CD14-positive monocyte (primary cell): ENCODE data around the gene DGKB. TPM values are rescaled to one million over a fixed set of nuclear protein-coding genes. Genes with fewer than 3 reads are reported as not detected.

Experiments
- DNase-seq, 3 donors: peaks; one replicate each; pipeline ENCODE4 v3.0.0-alpha.2; 2011 to 2022
- H2AFZ ChIP-seq: 2 replicates; pipeline ENCODE4 v1.6.0; 2012; ENCODE audit warnings: mild to moderate bottlenecking, low read depth, low read length, inconsistent platforms; ENCODE audit not compliant: insufficient read depth, poor library complexity, severe bottlenecking
- H3K27ac ChIP-seq, 2 donors: 1 replicate in 1 of 2; 2 replicates in 1 of 2; pipeline ENCODE4 v1.5.1; 2012 to 2013; ENCODE audit warnings: low read length in 2 of 2, control low read depth in 1 of 2, inconsistent platforms in 1 of 2, low read depth in 1 of 2, mild to moderate bottlenecking in 1 of 2
- H3K27me3 ChIP-seq, 2 donors: one replicate each; pipeline versions ENCODE4 v1.6.0 to v1.6.1; 2011 to 2013; ENCODE audit warnings: low read length in 2 of 2; ENCODE audit not compliant: control insufficient read depth in 2 of 2, insufficient read depth in 2 of 2
- H3K36me3 ChIP-seq, 2 donors: replicated peaks in 1 of 2; 1 replicate in 1 of 2; 2 replicates in 1 of 2; pipeline versions ENCODE4 v1.5.1 to v1.6.1; 2012 to 2013; ENCODE audit warnings: low read length in 2 of 2, control low read depth in 1 of 2, inconsistent platforms in 1 of 2, mild to moderate bottlenecking in 1 of 2; ENCODE audit not compliant: insufficient read depth in 2 of 2, control insufficient read depth in 1 of 2
- H3K4me1 ChIP-seq, 2 donors: 1 replicate in 1 of 2; 2 replicates in 1 of 2; pipeline versions ENCODE4 v1.5.1 to v1.6.1; 2012 to 2013; ENCODE audit warnings: low read length in 2 of 2, control low read depth in 1 of 2, inconsistent platforms in 1 of 2, mild to moderate bottlenecking in 1 of 2, moderate library complexity in 1 of 2; ENCODE audit not compliant: insufficient read depth in 2 of 2, control insufficient read depth in 1 of 2
- H3K4me2 ChIP-seq: replicated peaks from 2 replicates; pipeline ENCODE3; 2012; ENCODE audit warnings: low read length, moderate library complexity, mild to moderate bottlenecking; ENCODE audit not compliant: poor library complexity, severe bottlenecking; ENCODE audit errors: extremely low read depth
- H3K4me3 ChIP-seq, 3 experiments: fragments of 200-600 bp in 1 of 3; sonication (generic) in 1 of 3; replicated peaks in 1 of 3; 1 replicate in 2 of 3; 2 replicates in 1 of 3; pipeline ENCODE4 v1.5.1; 2011 to 2013; ENCODE audit warnings: low read length in 3 of 3, mild to moderate bottlenecking in 3 of 3, control low read depth in 2 of 3, low read depth in 2 of 3, inconsistent platforms in 1 of 3, moderate library complexity in 1 of 3
- H3K79me2 ChIP-seq: 2 replicates; pipeline ENCODE4 v1.6.0; 2012; ENCODE audit warnings: mild to moderate bottlenecking, control low read depth, inconsistent platforms, low read length, moderate library complexity; ENCODE audit not compliant: insufficient read depth
- H3K9ac ChIP-seq: 2 replicates; pipeline ENCODE4 v1.6.0; 2017; ENCODE audit warnings: low read length, mild to moderate bottlenecking; ENCODE audit not compliant: insufficient read depth, poor library complexity, severe bottlenecking
- H3K9me3 ChIP-seq, 2 donors: replicated peaks in 1 of 2; 1 replicate in 1 of 2; 2 replicates in 1 of 2; pipeline versions ENCODE4 v1.5.1 to v1.6.1; 2012 to 2013; ENCODE audit warnings: low read length in 2 of 2, control low read depth in 1 of 2; ENCODE audit not compliant: control insufficient read depth in 1 of 2, insufficient read depth in 1 of 2
- H4K20me1 ChIP-seq: 2 replicates; pipeline ENCODE4 v1.6.0; 2012; ENCODE audit warnings: mild to moderate bottlenecking, low read length, control low read depth, moderate library complexity; ENCODE audit not compliant: insufficient read depth
- H3K27ac Mint-ChIP-seq, 7 donors: one replicate each; pipeline ENCODE4 v1.8.0; 2020; ENCODE audit warnings: mild to moderate bottlenecking in 7 of 7, mixed read lengths in 7 of 7, moderate library complexity in 6 of 7, inconsistent platforms in 2 of 7
- H3K27me3 Mint-ChIP-seq, 3 donors: one replicate each; pipeline ENCODE4 v1.8.0; 2021 to 2022; ENCODE audit warnings: low read depth in 3 of 3, mild to moderate bottlenecking in 3 of 3, mixed read lengths in 3 of 3, moderate library complexity in 3 of 3, inconsistent platforms in 1 of 3
- H3K36me3 Mint-ChIP-seq, 2 donors: one replicate each; pipeline ENCODE4 v1.8.0; 2020; ENCODE audit warnings: mixed read lengths in 2 of 2, inconsistent platforms in 1 of 2, mild to moderate bottlenecking in 1 of 2
- H3K4me1 Mint-ChIP-seq: one replicate; pipeline ENCODE4 v1.8.0; 2020; ENCODE audit warnings: mild to moderate bottlenecking, mixed read lengths
- H3K4me3 Mint-ChIP-seq, 2 donors: one replicate each; pipeline ENCODE4 v1.8.0; 2020; ENCODE audit warnings: mild to moderate bottlenecking in 2 of 2, mixed read lengths in 2 of 2, moderate library complexity in 1 of 2
- H3K9me3 Mint-ChIP-seq, 7 donors: one replicate each; pipeline ENCODE4 v1.8.0; 2020 to 2022; ENCODE audit warnings: mixed read lengths in 7 of 7, mild to moderate bottlenecking in 6 of 7, moderate library complexity in 6 of 7, inconsistent platforms in 2 of 7
- WGBS: methylation state at CpG from one replicate; pipeline ENCODE4 v1.1.5; 2013; ENCODE audit warnings: missing lambda C conversion rate; ENCODE audit not compliant: insufficient coverage; 5-methylcytosine and 5-hydroxymethylcytosine counted together
- intact Hi-C, 2 donors: fragments of 100-400 bp; cut with micrococcal nuclease; formaldehyde crosslinking; loops; one replicate each; pipeline versions ENCODE4 v1.15.0 to v1.15.1; 2023
- polyA plus RNA-seq, 3 donors: library from polyadenylated mRNA; depleted of rRNA in 1 of 3; unstranded in 2 of 3; stranded (reverse) in 1 of 3; fragments of 300-500 nt in 2 of 3; fragments of >200 nt in 1 of 3; fragmentation: Illumina TruSeq in 2 of 3; gene quantifications; 1 replicate in 2 of 3; 2 replicates in 1 of 3; pipeline ENCODE4 v1.2.3, GENCODE V29; 2012 to 2021
- TF ChIP-seq, protein P1 (sequence below): fragments of 200-600 bp; IDR thresholded peaks from one replicate; pipeline ENCODE4 v1.8.0; 2022; ENCODE audit warnings: antibody characterized with exemption, mild to moderate bottlenecking

DGKB gene
- polyA plus RNA-seq, 3 donors, result not detected

DNA sequence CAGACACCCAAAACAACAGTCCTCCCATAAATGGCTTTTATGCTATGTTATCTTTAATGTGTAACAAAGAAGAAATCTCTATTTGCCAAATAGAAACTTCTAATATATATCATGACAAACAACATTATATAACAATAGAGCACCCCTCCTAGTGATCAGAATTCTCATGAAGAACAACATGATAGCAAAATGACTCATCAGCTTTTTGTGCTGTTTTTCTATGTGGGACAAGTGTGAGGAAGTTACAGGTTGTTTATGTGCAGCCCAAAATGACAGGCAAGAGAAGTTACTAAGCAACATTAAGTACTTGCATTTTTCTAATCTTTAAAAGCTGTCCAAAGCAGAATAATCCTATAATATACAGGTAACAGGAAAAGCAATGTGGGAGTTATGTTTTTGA is 7.7 kb downstream of the DGKB start:
- Histone ChIP-seq H3K4me3 (no peak overlapping the region), H3K27ac (no peak overlapping the region), H3K4me1 (no peaks in the 10 kb centered on the region), H3K9me3 (peaks cover 0 to 6% of the 10 kb centered on the region in 2 donors), H3K36me3 (no peaks in the 10 kb centered on the region), H3K79me2 (no peaks in the 10 kb centered on the region), H3K4me2 (no peak overlapping the region), H4K20me1 (no peaks in the 10 kb centered on the region), H2AFZ (no peak overlapping the region), H3K9ac (no peak overlapping the region), H3K27me3 (no peaks in the 10 kb centered on the region)
- DNase-seq, result no peak
- intact Hi-C loops, result no loop called here
- Mint-ChIP-seq H3K36me3 (no peaks in the 10 kb centered on the region), H3K27ac (no peak overlapping the region), H3K9me3 (peaks cover 0 to 1% (median 0%) of the 10 kb centered on the region in 7 donors), H3K27me3 (no peaks in the 10 kb centered on the region), H3K4me1 (no peaks in the 10 kb centered on the region), H3K4me3 (no peak overlapping the region)
- TF ChIP-seq, protein P1, sequence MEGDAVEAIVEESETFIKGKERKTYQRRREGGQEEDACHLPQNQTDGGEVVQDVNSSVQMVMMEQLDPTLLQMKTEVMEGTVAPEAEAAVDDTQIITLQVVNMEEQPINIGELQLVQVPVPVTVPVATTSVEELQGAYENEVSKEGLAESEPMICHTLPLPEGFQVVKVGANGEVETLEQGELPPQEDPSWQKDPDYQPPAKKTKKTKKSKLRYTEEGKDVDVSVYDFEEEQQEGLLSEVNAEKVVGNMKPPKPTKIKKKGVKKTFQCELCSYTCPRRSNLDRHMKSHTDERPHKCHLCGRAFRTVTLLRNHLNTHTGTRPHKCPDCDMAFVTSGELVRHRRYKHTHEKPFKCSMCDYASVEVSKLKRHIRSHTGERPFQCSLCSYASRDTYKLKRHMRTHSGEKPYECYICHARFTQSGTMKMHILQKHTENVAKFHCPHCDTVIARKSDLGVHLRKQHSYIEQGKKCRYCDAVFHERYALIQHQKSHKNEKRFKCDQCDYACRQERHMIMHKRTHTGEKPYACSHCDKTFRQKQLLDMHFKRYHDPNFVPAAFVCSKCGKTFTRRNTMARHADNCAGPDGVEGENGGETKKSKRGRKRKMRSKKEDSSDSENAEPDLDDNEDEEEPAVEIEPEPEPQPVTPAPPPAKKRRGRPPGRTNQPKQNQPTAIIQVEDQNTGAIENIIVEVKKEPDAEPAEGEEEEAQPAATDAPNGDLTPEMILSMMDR, result no peak

DNA sequence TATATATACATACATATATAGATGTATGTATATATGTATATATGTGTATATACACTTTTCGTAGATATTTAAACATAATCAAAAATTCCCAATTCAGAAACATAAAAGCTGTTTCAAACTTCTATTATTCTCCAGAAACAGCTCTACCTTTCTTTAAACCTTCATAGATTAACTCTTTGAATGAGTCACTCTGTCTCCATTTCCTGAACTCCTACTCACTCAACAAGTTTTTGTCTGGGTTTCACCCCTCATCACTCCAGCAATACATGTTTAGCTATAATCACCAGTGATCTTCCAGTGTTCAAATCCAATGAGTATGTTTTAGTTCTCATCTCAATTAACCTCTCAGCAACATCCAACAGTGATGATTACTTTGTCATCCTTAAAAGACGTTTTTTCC is 9.6 kb downstream of the DGKB start:
- H3K27me3 ChIP-seq, result no peaks in the 10 kb centered on the region
- H3K36me3 ChIP-seq, result no peaks in the 10 kb centered on the region
- H3K4me1 ChIP-seq, result no peaks in the 10 kb centered on the region
- H3K27ac ChIP-seq, result no peak overlapping the region
- no peak overlapping the region for H3K4me3 Mint-ChIP-seq
- H3K4me2 ChIP-seq, result no peak overlapping the region
- no CpG with 5 or more reads among the region's 2 CpGs for WGBS
- H3K9me3 ChIP-seq, result peaks cover 0 to 6% of the 10 kb centered on the region in 2 donors
- H4K20me1 ChIP-seq, result no peaks in the 10 kb centered on the region
- DNase-seq, result no peak
- intact Hi-C loops, result no loop called here
- H2AFZ ChIP-seq, result no peak overlapping the region
- H3K36me3 Mint-ChIP-seq, result no peaks in the 10 kb centered on the region
- no peaks in the 10 kb centered on the region for H3K79me2 ChIP-seq
- H3K9me3 Mint-ChIP-seq, result no peaks in the 10 kb centered on the region
- TF ChIP-seq, protein P1, result no peak
- no peak overlapping the region for H3K4me3 ChIP-seq
- no peak overlapping the region for H3K9ac ChIP-seq
- H3K27me3 Mint-ChIP-seq, result no peaks in the 10 kb centered on the region
- no peak overlapping the region for H3K27ac Mint-ChIP-seq
- H3K4me1 Mint-ChIP-seq, result no peaks in the 10 kb centered on the region
